Activated naive CD8-positive, alpha-beta T cell treated with anti-CD3 and anti-CD28 coated beads for 36 hours (primary cell): ENCODE results near the gene CHRND. TPM values are rescaled to one million over a fixed set of nuclear protein-coding genes. Genes with fewer than 3 reads are reported as not detected.

ENCODE experiments used
- DNase-seq: peaks from one replicate; pipeline ENCODE4 v3.0.0; 2021
- H3K27ac Mint-ChIP-seq: one replicate; pipeline ENCODE4 v1.8.0; 2022; ENCODE audit warnings: mild to moderate bottlenecking, moderate library complexity, mixed read lengths
- H3K27me3 Mint-ChIP-seq: one replicate; pipeline ENCODE4 v1.8.0; 2022; ENCODE audit warnings: mild to moderate bottlenecking, mixed read lengths
- H3K36me3 Mint-ChIP-seq: one replicate; pipeline ENCODE4 v1.8.0; 2021; ENCODE audit warnings: mild to moderate bottlenecking, mixed read lengths
- H3K4me1 Mint-ChIP-seq: one replicate; pipeline ENCODE4 v1.8.0; 2021; ENCODE audit warnings: mixed read lengths
- H3K4me3 Mint-ChIP-seq: one replicate; pipeline ENCODE4 v1.8.0; 2022; ENCODE audit warnings: mild to moderate bottlenecking, moderate library complexity, mixed read lengths
- H3K9me3 Mint-ChIP-seq: one replicate; pipeline ENCODE4 v1.8.0; 2022; ENCODE audit warnings: mixed read lengths
- total RNA-seq, 2 experiments: library from RNA; stranded (reverse); gene quantifications; one replicate each; pipeline ENCODE4 v1.2.3, GENCODE V29; 2021

CHRND gene
- not detected for total RNA-seq

DNA sequence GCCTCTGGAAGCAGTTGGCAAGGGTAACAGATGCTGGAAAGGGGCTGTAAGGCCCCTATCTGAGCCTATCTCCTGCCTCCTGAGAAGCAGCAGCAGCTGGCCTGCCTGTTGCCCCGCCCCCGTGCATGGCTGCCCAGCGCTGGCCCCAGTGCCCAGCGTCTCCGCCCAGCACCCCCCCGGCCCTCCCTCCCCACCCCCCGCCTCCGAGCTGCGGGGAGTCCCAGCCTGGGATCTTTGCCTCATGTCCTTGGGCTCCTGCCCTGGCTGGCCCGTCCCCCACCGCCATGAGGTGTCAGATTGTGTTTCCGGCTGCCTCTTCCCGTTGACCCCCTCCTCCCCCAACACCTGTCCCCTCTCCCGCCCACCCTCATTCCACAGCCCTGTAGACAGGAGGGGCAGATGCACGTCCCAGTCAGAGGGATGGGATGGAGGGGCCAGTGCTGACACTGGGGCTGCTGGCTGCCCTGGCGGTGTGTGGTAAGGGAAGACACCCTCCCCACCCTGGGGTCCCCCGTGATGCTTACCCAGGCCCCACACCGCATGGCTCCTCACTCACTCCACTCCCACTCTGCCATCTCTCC is at the start of gene CHRND:
Gene CHRND (plus strand): TSS at position 370 of the 581 bp plus-strand sequence. CDS start 56 bp downstream, at position 426.
- DNase-seq: no peak
- Mint-ChIP-seq H3K4me3 (no peak within 1 kb of the TSS), H3K27ac (no peak within 1 kb of the TSS), H3K9me3 (no peaks in the 10 kb centered on the region), H3K27me3 (peaks cover 41% of the 10 kb centered on the region), H3K4me1 (peaks cover 9% of the 10 kb centered on the region), H3K36me3 (no peaks in the 10 kb centered on the region)

DNA sequence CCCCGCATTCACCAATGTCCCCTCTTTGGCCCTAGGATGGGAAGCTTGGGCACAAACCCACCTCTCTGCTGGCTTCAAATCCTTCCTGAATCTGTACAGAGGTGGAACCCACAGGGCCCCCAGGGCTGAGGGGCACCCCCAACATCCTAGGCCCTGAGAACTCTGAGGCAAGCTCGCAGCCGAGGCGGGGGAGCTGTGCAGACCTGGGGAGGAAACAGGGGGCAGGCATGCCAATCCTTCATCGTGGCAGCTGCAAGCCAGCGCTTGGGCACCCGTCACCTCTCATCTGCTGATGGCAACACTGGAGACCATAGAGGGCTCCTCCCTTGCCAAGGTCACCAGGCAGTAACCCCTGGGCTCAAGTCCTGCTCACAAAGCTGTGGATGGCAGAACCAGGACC is 49.2 kb upstream of the CHRND start:
- Mint-ChIP-seq H3K4me1 (no peaks in the 10 kb centered on the region), H3K4me3 (no peak overlapping the region), H3K27ac (no peak overlapping the region), H3K36me3 (peaks cover 6% of the 10 kb centered on the region), H3K27me3 (peaks cover 24% of the 10 kb centered on the region), H3K9me3 (peaks cover 8% of the 10 kb centered on the region)
- no peak for DNase-seq

DNA sequence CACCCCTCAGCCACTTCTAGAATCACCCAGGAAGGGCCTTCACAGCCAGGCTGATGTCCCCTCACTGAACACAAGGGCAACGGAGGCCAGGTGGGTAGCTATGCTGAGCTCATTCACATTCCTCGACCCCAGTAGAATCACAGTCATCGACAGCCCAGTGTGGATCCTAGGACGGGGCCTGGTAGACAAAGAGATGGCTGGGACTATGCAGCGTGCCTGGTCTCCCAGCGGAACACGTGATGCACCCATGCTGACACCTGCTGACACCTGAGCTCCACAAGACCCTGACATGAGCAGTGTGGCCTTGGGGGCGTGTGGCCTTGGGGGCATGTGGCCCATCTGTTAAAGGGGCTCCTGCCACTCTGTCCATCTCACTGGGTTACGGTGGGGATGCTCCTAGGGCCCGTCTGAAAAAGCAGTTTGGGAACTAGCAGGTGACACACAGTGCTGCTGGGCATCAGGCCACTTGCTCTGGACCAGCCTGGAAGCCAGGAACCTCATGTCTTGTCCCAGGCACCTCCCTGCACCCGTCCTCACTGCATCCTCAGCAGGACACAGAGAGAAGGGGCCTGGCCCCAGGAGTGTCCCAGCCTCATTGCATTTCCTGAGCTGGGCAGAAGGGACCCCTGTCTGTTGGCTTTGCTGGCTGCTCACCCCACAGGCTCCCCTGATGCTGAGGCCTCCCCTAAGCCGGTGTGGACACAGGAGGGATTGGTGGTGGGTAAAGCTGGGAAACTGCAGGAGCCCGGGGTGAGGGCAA is 48.0 kb upstream of the CHRND start:
- no peaks in the 10 kb centered on the region for H3K4me1 Mint-ChIP-seq
- peaks cover 15% of the 10 kb centered on the region for H3K27me3 Mint-ChIP-seq
- DNase-seq: no peak
- H3K4me3 Mint-ChIP-seq: no peak overlapping the region
- H3K27ac Mint-ChIP-seq: no peak overlapping the region
- peaks cover under 1% of the 10 kb centered on the region for H3K36me3 Mint-ChIP-seq
- H3K9me3 Mint-ChIP-seq: peaks cover under 1% of the 10 kb centered on the region

DNA sequence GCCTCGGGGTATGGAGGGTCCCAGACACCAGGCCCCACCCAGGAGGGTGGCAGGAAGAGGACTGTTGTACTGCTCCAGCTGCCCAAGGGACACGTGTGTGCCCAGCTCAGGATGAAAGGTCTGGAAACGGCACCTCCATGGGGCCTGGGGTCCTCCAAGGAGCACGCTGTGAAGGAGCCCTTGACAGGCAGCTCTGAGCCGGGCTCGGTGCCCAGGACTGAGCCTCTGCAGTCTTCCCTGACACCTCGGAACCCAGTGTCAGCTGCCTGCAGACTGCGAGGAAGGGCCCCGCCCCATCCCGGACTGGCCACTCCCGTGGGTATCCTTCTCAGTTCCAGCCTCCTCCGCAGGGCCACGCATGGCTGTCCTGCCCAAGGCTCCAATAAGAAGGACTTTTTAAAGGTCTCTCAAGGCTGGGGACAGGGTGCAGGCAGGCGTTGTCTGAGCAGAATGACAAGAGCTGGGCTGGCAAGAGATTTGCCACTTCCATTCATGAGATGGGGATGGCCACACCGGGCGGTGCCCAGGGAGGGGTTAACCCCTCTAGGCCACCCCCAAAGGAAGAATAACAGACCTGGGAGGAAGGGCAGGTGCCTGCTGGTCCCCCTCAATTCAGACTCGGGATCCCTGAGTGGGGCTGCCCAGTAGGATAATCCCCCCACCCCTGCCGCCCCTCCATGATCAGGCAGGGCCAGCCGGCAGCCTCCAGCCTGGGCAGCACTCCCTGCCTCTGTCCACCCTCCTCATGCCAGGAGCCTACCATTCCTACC is 47.2 kb upstream of the CHRND start:
- H3K27ac Mint-ChIP-seq: no peak overlapping the region
- H3K27me3 Mint-ChIP-seq: peaks cover 11% of the 10 kb centered on the region
- no peaks in the 10 kb centered on the region for H3K36me3 Mint-ChIP-seq
- DNase-seq: no peak
- no peaks in the 10 kb centered on the region for H3K9me3 Mint-ChIP-seq
- no peak overlapping the region for H3K4me3 Mint-ChIP-seq
- no peaks in the 10 kb centered on the region for H3K4me1 Mint-ChIP-seq

DNA sequence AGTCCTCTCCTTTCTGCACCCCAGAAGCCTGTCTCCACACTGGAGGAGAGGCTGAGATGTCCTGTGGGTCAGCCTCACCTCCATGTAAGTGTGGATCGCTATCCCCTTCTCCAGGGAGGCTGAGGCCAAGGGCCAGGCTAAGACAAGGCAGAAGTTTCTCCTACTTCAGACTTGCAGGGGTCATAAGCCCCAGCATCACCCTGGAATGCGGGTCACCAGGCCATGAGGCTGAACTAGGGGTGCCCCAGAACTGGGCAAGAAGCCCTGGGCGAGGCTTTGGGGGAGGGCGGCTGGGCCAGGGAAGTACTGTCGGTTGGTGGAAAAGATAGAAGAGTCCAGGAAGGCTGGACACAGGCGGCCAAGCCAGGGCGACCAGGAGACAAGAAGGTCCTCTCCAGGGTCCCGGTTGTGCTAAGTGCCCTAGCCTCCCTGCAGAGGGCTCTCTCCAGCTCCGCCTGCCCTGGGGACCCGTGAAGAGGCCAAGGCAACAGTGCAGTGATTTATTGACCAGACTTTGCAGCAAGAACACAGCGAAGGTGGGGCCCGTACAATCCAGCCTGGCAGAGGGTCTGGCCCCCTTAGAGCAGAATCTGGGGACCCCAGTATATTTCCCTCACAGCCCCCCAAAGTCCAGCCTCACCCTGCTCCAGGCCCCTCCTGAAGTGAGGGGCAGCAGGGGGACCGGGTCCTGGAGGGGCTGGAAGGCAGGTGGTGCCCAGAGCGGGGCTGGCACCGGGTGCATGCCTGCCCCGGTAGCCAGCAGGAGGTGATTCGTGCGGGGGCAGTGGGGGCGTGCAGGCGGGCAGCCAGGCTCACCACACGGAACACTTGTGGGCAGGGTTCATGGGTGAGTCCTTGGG is 46.4 kb upstream of the CHRND start:
- Mint-ChIP-seq H3K27ac (no peak overlapping the region), H3K9me3 (no peaks in the 10 kb centered on the region), H3K36me3 (no peaks in the 10 kb centered on the region), H3K4me1 (no peaks in the 10 kb centered on the region), H3K4me3 (no peak overlapping the region), H3K27me3 (peaks cover 15% of the 10 kb centered on the region)
- DNase-seq: no peak

DNA sequence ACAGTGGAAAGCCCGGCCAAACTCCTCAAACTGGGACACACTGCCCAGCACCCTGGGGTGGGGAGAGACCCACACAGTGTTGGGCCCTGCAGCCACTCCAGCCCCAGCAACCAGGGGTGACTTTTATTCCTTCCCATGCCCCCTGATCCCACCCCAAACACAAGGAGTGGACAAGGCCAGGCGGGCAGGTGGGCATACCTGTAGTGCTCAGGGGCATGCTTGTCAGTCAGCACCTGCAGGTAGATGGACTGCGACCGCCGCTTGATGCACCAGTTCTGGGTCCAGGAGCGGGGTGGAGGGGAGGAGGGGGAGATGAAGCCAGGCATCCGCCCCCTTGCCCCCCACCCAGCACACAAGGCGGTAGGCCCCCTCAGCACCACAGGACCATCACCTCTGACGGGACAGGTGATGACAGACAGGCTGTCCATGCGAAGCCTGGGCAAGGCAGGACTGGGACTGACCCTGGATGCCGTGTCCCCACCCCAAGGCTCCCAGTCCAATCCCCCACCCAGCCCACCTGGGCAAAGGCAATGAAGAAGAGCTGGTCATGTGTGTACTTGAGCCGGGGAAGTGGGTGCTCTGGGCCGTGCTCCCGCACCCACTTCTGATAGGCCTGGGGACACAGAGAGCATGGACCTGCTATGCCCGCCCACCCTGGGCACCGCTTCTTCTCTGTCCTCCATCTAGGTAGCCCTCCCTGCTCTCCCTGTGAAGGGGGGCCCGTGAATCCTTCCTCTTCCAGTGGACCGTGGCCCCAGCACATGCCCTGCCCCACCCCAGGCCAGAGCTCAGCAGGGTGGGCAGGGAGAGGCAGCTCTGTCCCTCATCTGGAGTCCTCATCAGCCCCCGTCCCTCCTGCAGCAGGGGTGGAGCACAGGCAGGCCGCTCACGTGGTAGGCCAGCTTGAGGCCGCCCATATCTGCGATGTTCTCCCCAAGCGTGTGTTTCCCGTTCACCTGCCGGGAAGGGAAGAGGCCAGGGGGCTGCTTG is 45.5 kb upstream of the CHRND start:
- Mint-ChIP-seq H3K9me3 (no peaks in the 10 kb centered on the region), H3K4me1 (peaks cover 3% of the 10 kb centered on the region), H3K4me3 (no peak overlapping the region), H3K36me3 (no peaks in the 10 kb centered on the region), H3K27ac (no peak overlapping the region), H3K27me3 (peaks cover 18% of the 10 kb centered on the region)
- no peak for DNase-seq

DNA sequence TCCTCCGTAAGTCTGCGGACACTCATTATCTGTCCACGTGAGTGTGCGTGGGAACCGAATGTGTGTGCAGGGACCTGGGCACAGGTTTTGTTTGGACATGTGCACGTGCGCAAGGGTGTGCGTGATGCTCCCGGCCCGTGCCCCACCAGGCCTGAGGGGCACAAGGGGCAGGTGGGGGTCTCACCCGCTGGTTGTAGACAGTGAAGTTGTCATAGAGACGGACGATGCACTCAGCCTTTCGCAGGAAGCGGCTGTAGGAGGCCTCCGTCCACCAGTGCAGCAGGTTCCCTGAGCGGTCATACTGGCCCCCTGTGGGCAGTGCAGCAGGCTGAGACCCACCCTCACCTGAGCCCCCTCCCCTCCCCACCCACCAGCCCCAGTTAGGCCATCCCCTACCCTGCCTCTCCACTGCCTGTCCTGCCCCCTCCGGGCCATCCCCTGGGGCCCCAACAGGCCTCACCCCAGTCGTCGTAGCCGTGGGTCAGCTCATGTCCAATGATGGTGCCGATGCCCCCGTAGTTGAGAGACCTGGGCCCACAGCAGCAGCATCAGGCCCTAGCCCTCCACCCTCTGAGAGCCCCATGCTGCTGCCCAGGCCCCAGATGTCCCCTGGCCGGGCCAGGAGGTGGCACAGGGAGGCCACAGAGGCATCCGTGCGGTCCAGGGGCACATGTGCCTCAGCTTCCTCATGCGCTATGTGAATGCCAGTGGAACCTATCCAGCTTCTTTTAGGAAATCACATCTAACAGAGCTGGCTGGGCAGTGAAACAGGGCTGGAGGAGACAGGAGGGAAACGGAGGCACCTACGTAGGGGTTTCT is 44.4 kb upstream of the CHRND start:
- no peak for DNase-seq
- H3K4me3 Mint-ChIP-seq: no peak overlapping the region

DNA sequence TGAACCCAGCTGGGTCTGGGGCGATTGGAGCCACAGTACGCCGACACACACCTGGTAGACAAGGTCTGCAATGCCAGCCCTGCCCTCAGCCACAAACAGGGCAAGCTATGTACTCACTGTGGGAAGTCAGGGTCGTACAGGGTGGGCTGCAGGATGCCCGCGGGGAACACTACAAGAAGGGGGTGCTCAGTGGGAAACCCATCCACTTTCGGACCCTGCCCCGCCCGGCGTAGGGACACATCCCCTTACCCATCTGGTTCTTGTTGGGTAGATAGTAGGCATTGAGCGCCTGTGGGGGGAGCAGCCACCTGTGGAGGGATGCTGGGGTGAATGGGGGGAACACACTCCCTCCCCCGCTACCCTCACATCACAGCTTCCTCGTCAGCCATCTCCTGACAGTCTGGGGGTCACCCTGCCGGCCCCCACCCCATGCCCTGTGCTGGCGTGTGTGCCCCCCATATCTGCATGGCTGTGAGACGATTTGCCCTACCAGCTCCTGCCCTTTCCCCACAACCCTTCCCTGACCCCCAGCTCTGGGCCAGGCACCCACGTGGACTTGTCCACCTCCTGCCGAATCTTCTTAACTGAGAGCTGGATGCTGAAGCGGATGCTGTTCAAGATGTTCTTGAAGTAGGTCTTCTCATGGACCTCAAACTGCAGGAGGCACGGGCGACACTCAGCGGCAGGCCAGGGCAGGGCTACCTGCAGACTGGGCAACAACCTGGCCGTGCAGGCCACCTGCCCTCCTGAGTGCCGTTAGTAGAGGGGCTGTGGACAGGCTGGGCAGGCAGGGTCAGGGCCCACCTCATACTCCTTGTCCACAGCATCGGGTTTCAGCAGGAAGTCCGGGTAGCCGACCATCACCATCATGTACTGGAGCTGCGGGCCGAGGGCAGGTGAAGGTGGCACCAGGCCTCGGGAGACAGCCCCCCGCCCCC is 43.4 kb upstream of the CHRND start:
- Mint-ChIP-seq H3K27me3 (peaks cover 24% of the 10 kb centered on the region), H3K4me3 (no peak overlapping the region), H3K27ac (no peak overlapping the region)

More for the DNA sequence above, 44.4 kb upstream of the CHRND start:
- H3K27ac Mint-ChIP-seq: no peak overlapping the region
- peaks cover 19% of the 10 kb centered on the region for H3K27me3 Mint-ChIP-seq
- H3K4me1 Mint-ChIP-seq: peaks cover 3% of the 10 kb centered on the region
- H3K36me3 Mint-ChIP-seq: no peaks in the 10 kb centered on the region
- no peaks in the 10 kb centered on the region for H3K9me3 Mint-ChIP-seq

DNA sequence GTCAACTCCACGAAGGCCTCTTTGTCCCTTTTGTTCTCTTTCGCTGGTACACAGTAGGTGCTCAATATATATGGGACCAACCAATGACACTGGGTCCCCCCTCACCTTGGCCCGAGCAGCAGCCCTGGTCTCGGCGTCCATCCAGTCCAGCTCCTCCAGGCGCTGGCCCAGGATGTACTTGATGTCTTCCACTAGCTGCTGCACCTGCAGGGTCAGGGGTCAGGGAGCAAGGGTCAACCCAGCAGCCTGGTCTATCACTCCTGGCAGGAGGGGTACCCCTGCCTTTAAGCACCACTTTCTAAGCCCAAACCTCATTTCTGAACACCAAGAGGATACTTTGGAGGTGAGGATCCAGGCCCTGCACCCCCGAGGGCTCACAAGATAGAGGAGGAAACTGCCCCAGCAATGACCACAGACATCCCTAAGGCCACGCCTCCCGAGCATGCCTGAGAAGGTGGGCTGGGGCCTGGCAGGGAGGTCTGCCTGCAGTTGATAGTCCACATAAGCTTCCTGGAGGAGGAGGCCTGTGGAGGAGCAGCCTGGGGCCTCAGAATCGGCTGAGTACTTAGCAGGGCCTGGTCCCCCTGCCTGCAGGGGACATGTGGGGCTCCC is 42.5 kb upstream of the CHRND start:
- Mint-ChIP-seq H3K27ac (no peak overlapping the region), H3K4me1 (peaks cover 3% of the 10 kb centered on the region), H3K4me3 (no peak overlapping the region), H3K27me3 (peaks cover 31% of the 10 kb centered on the region), H3K9me3 (no peaks in the 10 kb centered on the region), H3K36me3 (no peaks in the 10 kb centered on the region)
- no peak for DNase-seq

More for the DNA sequence above, 43.4 kb upstream of the CHRND start:
- no peaks in the 10 kb centered on the region for H3K36me3 Mint-ChIP-seq
- no peaks in the 10 kb centered on the region for H3K9me3 Mint-ChIP-seq
- DNase-seq: no peak
- peaks cover 3% of the 10 kb centered on the region for H3K4me1 Mint-ChIP-seq

DNA sequence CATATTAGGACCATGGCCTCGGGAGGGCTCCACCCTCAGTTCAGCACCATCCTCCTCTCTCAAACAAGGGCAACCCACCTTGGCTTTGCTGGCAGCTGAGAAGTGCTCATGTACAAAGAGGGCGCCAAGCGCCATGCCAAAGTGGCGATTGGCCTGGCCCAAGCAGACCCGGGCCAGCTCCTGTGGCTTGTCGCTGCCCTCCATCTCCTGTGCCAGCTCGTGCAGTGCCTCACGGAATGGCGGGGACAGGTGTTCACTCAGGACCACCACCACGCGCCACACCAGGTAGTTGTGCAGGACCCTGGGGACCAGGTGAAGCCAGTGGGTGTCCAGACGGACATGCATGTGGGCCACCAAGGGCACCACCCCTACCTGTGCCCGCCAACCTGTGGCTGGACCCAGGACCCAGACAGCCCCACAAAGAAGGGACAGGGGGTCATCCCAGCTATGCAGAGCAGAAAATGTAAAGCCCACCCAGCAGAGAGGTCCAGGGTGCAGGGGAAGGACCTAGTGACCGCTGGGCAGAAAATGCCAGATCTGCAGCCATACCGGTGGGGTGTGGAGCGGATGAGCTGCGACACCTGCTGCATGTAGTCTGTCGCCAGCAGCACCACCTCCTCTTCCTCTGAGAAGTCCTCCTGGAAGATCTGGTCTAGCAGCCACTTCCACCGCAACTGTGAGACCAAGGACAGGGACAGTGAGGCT is 41.9 kb upstream of the CHRND start:
- no peak overlapping the region for H3K27ac Mint-ChIP-seq
- DNase-seq: no peak
- peaks cover 3% of the 10 kb centered on the region for H3K4me1 Mint-ChIP-seq
- H3K27me3 Mint-ChIP-seq: peaks cover 38% of the 10 kb centered on the region
- H3K4me3 Mint-ChIP-seq: no peak overlapping the region
- no peaks in the 10 kb centered on the region for H3K9me3 Mint-ChIP-seq
- H3K36me3 Mint-ChIP-seq: no peaks in the 10 kb centered on the region

DNA sequence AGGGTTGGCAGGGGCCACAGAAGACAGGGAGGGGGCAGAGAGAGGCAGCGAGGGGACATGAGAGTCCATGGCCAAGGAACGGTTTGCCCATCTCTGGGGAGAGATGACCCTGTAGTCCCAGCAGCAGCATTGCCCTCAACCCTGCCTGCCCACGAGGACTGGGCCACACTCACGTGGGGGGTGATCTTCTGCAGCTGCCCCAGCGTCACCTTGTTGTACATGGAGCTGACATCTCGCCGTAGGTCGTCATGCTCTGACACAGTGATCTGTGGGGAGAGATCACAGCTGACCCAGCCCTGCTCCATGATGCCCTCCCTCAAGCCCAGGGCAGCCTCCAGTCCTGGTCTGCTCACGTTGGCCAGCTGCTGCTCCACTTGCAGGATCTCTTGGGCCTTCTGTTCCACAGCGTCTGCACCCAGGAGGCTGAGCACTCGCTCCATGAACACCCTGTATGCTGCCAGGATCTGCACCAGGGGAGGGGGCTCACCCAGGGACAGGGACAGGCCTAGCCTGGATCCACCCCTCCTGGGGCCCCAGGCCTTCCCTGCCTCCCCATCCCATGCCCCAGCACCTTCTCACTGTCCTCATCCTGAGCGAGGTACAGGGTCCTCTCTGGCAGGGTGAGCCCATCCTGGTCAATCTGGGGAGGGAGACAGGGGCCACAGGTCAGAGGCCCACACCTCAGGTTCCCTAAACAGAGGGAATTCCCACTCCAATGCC is 41.2 kb upstream of the CHRND start:
- H3K4me3 Mint-ChIP-seq: no peak overlapping the region
- no peaks in the 10 kb centered on the region for H3K9me3 Mint-ChIP-seq
- no peaks in the 10 kb centered on the region for H3K36me3 Mint-ChIP-seq
- DNase-seq: no peak
- H3K4me1 Mint-ChIP-seq: peaks cover 3% of the 10 kb centered on the region
- H3K27me3 Mint-ChIP-seq: peaks cover 44% of the 10 kb centered on the region
- H3K27ac Mint-ChIP-seq: no peak overlapping the region
